HG03108 (cell line): Measurements from ENCODE around the gene CRACR2A.

Experiments
- ATAC-seq: cut with Tn5 transposase; IDR thresholded peaks from one replicate; pipeline ENCODE4 v1.9.1; 2021; ENCODE audit warnings: moderate library complexity; ENCODE audit not compliant: unreplicated experiment

The CRACR2A gene, protein sequence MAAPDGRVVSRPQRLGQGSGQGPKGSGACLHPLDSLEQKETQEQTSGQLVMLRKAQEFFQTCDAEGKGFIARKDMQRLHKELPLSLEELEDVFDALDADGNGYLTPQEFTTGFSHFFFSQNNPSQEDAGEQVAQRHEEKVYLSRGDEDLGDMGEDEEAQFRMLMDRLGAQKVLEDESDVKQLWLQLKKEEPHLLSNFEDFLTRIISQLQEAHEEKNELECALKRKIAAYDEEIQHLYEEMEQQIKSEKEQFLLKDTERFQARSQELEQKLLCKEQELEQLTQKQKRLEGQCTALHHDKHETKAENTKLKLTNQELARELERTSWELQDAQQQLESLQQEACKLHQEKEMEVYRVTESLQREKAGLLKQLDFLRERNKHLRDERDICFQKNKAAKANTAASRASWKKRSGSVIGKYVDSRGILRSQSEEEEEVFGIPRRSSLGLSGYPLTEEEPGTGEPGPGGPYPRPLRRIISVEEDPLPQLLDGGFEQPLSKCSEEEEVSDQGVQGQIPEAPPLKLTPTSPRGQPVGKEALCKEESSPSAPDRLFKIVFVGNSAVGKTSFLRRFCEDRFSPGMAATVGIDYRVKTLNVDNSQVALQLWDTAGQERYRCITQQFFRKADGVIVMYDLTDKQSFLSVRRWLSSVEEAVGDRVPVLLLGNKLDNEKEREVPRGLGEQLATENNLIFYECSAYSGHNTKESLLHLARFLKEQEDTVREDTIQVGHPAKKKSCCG

DNA sequence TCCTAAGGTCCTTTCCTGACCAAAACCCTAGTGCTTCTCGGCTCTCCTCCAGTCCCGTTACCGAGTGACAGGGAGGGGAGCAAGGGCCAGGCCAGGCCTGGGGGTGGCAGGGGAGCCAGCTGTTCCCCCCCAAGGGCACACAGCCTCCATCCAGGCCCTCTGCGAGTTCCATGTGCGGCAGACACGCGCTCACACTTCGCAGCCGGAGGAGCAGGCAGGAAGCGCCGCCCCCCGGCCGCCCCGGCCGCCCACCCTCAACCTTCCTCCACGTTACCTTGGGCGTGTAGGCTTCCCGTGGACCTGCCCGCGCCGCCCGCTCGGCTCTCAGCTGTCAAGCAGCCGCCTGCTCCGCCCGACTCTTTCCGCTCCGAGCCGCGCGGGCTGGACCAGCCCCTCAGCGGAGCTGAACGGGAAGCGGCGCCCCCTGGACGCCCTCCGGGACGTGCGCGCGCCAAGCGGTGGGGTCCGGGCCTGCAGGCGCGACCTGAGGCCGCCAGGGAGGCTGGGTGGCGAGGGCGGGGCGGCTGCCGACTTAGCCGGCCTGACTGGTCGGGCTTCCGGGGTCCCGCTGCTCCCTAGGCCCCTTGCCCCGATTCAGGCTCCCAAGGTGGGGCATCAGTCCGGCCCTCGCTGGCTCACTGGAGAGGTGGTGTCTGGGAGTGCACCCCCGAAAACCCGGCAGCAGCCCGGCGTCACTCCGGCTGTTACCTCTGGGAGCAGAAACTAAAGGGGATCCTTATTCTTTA is at the start of gene CRACR2A:
TSS of gene CRACR2A (minus strand) at position 369 of the 746 bp plus-strand sequence. CDS start 56,110 bp downstream, outside the sequence.
- ATAC-seq = peak; percentile 91

DNA sequence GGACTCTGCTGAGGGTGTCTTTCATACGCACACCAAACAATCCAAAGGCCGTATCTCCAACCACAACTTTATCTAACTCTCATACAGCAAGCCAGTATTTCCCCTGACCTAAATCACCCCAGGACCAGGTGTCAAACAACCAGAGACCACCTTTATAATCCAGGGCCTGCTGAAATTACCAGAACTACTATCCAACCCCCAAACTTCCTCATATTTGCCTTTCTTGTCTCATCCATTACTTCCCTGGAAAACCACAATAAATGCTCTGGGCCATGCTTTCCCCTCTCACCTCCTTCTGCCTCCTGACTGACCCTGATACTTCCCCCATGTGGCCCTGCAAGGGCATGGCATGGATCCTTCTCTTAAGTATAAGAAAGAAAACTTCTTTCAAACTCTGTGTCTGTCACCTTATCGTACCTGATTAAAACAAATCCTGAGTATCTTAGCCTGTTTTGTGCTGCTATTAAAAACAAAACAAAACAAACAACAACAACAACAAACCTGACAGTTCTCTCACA is 44.7 kb upstream of the CRACR2A start:
- ATAC-seq = no peak

DNA sequence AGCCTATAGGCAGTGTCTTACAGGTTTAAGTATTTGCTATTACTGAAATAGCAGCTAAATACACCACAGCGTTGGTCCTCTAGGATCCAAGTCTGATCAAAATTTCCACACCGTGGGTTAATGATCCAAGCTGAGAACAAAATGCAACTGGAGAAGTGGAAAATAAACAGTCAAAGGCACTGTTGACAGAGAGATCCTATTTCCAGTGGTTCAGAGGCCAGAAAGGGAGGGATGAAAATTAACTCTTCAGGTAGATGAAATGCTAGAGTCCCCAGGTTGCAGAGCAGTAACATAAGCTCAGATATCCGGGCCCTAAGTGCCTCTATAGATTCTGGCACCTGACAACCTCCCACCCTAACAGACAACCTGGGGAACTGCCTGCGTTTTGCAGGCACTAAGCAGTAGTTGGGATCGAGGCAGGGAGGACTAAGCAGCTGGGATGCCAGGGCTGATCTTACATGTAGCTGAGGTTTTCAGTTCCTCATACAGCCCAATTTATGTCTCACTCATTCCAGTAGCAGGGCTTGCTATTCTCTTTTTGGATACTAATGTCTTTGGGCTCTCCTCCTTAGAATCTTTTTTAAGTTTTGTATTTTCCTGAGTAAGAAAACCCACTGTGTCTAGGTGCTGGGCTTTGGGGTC is 42.7 kb upstream of the CRACR2A start:
- ATAC-seq = no peak

DNA sequence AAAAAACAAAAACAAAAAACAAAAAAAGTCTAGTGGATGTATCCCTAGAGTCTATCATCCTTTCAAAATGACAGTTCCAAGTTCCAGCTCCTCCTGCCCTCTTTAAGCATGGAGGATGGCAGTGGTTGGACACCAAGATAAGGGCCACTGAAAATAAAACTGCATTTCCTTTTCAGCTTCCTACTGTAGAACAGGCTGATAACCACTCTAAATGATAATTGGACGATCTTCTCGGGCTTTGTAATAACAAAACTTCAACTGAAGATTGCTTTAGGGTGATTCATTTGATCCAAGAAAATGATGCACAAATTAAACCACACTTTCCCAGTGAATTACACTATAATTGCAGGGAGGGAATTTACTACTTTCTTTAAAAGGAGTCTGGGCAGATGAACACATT is 42.2 kb upstream of the CRACR2A start:
- no peak for ATAC-seq

DNA sequence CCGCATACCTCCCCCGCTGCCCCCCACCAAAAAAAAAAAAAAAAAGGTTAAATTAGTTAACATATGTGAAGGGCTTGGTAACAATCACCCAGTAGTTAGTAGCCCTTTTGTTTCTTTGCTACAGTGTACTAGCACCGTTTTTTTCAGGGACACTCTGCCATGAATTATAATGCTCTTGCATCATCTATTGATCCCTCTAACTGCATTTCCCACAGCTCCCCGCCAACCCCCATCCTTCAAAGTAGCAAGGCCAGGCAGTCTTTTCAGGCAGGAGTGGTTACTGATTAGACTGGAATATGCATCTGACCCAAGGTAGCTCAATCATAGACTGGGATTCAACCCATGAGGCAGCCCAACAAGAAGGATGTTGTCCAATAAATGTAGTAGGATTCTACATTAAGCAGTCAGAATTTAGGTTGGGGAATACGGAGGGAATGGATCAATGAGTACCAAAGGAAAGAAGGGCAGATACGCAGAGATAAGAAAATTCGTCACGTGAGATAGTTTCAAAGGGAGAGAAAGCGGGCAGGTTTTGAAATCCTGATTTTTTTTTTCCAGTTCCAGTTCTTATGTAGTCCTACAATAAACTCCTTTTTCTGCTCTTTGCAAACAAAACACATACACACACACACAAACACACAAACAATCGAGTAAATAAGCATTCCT is 39.8 kb upstream of the CRACR2A start:
- ATAC-seq = no peak

DNA sequence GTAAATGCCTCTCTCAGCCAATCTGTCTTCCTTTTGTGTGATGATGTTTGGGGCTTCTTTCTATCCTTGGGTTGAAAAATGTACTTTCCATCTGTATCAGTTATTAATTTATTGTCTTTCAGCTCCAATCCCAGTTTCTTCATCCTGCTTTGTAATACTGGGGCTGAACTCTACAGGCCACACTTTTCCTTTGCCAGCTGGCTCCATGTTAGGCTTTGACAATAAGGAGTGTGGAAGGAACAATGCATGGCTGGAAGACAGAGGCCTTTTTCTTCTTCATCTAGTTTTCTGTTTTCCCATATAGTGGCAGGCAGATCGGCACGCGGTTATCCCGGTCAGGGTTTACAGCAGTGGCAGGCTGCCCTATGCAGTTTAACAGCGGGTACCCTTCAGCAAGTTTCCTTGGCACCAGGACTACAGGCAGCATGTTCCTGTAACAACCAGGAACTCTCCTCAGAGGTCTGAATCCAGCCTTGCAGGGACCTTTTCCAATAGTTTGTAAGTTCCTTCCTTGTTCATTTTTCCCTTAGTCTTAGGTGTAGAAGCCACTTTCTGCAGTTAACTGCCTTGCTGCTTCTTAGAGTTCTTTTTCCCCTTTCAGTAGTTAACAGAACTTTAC is 38.5 kb upstream of the CRACR2A start:
- no peak for ATAC-seq

DNA sequence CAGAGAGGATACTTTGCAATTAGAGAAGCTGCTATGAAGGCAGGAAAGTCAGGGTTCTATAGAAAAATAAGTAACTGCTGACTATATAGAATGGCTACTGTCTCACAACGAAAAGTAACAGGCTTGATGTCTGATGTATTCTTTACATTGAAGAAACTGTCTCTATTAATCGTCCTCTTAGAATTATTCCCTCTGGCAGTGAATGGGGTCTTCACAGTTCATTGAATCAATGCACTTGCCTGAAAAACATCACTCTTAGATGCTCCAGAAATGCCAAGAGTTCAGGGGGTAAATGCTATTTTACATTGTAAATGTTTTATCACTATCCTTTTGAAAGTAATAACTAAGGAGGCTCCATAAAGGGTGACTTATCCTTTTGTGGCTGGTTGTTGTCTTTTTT is 37.7 kb upstream of the CRACR2A start:
- ATAC-seq = no peak

DNA sequence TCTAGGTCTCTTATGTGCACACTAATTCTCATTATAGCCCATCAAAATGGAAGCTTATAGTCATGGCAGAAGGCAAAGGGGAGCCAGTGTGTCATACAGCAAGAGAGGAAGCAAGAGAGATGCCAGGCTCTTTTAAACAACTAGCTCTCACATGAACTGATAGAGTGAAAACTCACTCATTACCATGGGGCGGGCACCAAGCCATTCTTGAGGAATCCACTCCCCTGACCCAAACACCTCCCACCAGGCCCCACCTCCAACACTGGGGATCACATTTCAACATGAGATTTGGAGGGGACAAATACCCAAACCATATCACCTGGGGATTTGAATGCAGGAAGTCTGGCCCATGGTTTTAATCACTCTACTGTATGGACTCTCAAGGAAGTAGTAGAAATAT is 36.9 kb upstream of the CRACR2A start:
- no peak for ATAC-seq

DNA sequence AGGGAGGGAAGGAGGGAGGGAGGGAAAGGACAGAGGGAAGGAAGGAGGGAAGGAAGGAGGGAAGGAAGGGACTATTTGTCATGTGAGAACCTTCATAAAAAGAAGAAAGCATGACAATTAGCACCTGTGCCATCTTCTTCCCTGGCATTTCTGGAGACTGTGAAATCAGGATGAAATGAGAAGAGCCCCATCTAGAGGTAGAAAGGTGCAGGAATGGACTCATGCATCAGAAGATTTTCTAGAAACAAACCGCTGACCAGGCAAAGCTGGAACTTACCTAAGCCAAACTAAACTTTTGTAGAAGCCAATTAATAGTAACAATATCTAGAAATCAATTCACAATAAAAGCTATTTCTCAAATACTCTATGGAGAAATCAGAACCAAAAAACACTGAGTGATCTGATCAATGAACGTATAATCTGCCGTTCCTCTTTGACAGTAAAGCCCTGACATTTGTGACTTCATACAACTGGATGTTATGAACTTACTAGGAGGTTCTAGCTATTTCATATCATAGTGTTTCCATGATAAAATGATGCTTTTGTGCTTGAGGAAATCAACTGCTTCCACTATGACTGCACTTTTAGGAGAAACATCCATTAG is 24.4 kb upstream of the CRACR2A start:
- no peak for ATAC-seq

DNA sequence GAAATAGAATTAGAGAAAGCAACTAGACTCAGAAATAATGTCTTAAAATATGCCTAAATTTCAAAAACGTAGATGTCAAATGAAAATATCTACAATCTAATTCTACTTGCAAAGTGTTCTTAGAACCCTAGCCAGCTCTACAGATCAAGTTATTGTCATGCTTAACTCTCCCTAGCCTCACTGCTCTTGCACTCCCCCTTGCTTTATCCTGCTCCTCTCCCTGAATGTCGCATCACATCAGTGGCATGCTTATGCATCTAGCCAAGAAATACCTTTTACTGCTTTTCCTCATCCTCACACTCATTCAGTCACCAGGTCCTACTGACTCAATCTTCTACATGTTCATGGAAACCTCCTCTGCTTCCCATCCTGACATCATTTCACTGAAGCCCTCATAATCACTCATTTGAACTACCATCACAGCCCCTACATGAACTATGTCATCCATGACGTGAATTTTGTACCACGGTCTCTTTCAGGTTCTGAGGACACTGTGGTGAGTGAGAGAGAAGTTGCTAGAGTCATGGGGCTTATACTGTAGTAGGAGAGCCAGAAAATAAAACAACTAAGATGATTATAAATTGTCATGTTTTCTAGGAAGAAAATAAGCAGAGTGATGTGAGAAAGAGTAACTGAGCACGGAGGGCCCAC is 22.6 kb upstream of the CRACR2A start:
- no peak for ATAC-seq

DNA sequence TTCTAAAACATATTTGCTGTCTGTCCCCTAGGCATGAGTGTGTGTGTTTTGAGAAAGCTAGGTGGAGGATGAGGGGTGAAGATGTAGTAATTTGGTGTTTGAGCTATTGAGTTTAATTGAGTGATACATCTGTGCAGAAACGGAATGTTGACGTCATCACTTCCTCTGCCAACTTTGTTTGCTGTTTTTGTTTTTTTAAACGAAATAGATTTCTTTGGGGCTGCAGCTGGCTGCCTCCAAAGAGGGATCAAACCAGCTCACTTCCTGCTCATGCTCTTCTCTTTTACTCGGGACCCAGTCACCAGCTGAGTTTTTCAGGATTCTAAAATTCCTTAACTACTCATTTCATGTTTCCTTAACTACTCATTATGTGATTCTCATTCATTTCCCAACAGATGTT is 19.5 kb upstream of the CRACR2A start:
- ATAC-seq = no peak

DNA sequence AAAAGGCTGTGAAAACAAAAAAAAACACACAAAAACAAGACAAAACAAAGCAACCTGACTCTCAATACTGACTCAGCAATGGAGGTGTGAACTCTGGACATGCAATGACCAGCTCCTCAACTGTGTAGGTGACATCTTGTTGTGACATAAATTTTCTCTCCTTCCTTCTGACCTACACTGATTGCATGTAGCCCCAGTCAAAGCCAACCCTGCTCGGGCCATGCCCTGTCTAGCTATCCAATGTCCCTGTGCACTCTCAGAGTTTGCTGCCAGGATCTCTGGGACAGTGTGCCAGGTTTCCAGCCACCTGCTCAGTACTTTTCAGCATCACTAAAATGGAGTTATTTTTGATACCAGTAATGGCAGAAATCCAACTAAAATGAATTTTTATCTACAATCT is 18.9 kb upstream of the CRACR2A start:
- ATAC-seq = no peak

DNA sequence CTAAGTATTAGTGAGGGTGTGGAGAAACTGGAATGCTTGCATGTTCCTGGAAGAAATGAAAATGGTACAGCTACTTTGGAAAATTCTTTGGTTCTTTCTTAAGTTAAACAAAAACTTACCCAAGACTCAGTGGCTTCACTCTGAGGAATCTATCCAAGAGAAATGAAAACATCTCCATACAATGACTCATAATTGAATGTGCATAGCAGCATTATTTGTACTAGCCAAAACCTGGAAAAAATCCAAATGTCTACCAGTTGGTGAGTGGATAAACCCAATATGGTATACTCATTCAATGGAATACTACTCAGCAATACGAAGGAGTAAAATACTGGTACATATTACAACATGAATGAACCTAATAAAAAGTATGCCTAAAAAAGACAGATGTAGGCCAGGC is 18.0 kb upstream of the CRACR2A start:
- no peak for ATAC-seq

DNA sequence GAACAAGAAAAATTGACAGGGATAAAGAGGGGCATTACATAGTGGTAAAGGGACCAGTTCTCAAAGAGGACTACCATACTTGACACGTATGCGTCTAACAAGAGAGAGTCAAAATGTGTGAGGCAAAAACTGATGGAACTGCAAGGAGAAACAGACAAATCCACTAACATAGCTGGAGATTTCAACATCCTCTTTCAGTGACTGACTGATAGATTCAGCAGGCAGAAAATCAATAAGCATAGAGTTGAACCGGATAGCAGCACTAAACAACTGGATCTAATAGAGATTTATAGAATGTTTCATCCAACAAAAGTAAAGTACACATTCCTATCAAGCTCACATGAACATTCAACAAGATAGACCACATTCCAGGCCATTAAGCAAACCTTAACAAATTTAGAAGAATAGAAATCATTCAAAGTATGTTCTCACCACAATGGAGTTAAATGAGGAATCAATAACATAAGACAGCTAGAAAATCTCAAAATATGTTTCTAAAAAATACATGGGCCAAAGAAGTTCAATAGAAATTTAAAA is 16.1 kb upstream of the CRACR2A start:
- ATAC-seq = no peak

DNA sequence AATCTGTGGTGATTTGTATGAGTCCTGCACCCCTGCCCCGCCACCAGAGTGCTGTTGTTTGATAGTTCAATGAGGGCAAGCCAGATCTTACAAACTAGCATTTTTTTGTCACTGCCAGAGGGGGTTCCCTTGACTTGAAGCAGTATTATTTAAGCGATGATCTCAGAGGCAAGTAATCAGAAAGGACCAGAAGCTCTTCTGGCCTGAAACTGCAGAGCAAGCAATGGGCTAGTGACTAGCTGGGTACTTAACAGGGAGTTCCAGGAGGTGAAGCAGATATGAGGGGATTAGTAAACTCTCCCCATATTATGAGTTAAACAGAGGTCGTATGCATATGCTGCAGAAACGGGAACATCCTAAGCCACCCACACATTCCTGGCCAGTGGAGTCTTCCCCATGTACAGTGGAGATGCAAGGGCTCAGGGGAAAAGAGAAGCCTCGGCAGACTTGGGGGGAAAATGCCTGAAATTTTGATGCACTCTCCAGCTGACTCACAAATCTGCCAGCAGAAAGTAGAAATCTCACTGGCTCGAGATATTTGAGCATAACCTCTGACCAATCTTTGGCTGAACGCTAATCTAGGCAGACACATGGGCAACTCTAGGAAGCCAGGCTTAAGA is 8.3 kb upstream of the CRACR2A start:
- no peak for ATAC-seq

DNA sequence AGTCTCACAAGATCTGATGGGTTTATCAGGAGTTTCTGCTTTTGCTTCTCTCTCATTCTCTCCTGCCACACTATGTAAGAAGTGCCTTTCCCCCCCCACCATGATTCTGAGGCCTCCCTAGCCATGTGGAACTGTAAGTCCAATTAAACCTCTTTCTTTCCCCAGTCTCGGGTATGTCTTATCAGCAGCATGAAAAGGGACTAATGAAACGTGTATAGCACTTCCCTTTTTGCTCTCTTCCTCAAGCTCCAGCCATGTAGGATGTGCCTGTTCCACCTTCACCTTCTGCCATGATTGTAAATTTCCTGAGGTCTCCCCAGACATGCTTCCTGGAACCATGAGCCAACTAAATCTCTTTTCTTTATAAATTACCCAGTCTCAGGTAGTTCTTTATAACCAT is 7.0 kb upstream of the CRACR2A start:
- ATAC-seq = no peak

DNA sequence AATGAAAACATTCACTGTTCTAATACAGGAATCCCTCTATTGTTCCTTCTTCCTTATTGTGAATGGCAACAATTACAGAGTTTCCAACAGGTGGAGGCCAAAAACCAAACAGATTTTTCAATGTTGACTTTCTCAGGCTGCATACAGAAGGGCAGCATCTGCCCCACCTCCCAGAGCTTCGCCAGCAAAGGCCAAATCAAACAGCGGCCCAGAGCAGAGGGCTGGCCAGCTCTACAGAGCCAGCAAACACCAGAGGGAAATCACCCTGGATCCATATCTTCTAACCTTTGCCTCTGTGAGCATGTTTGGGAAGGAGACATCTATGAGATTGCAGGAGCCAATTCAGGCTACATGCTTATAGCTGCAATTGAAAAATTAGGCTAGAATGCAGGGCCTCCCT is 4.4 kb upstream of the CRACR2A start:
- ATAC-seq = no peak

DNA sequence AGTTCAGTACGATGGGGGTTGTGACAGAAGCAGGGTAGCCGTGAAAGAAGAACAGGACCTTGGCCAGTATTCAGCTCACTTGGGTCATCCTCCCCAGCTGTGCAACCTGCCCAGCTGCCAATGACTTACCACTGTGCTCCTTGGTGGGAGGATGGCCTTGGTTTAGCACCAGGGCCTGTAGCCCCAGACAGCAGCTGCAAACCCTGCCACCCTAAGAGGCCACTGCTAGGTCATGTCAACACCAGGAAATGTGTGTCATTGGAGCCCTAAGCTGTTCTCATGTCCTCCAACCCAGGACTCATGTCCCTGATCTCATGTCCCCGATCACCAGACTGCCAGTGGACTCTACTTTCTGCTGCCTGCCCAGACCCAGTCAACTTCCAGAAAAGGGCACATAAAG is 3.0 kb upstream of the CRACR2A start:
- no peak for ATAC-seq
